ENCODE measurements around the gene KAT7.

DNA sequence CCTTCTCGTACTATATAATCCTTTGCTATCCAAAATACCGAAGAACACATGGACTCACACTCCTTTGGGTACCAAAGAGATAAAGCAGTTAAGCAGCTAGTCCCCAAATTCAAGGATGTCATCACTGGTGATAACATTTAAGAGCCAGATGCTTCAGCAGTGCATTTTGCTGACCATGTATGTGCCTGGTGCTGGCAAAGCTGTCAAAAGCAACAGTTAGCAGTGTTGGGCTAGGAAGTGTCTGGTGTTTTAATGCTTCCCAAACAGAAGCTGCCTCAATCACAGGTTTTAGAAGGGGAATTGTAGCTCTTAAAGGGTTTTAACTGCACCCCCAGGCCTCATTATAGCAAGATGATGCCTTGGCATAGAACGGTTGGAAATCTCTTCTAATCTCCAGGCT, 29.3 kb upstream of the KAT7 start:
- TF ChIP-seq CTCF (IDR thresholded peaks at IDR 0.05) = no peak
- no peak for TF ChIP-seq GABPA (IDR thresholded peaks at IDR 0.05; ENCODE audit: low read depth)
- TF ChIP-seq RAD21 (IDR thresholded peaks at IDR 0.05; ENCODE audit: low read length) = no peak
- no peak for TF ChIP-seq IRF3 (IDR thresholded peaks at IDR 0.05; ENCODE audit: low read depth, low read length)
- TF ChIP-seq YY1 (IDR thresholded peaks at IDR 0.05; ENCODE audit: low read depth) = no peak
- TF ChIP-seq, protein P1, sequence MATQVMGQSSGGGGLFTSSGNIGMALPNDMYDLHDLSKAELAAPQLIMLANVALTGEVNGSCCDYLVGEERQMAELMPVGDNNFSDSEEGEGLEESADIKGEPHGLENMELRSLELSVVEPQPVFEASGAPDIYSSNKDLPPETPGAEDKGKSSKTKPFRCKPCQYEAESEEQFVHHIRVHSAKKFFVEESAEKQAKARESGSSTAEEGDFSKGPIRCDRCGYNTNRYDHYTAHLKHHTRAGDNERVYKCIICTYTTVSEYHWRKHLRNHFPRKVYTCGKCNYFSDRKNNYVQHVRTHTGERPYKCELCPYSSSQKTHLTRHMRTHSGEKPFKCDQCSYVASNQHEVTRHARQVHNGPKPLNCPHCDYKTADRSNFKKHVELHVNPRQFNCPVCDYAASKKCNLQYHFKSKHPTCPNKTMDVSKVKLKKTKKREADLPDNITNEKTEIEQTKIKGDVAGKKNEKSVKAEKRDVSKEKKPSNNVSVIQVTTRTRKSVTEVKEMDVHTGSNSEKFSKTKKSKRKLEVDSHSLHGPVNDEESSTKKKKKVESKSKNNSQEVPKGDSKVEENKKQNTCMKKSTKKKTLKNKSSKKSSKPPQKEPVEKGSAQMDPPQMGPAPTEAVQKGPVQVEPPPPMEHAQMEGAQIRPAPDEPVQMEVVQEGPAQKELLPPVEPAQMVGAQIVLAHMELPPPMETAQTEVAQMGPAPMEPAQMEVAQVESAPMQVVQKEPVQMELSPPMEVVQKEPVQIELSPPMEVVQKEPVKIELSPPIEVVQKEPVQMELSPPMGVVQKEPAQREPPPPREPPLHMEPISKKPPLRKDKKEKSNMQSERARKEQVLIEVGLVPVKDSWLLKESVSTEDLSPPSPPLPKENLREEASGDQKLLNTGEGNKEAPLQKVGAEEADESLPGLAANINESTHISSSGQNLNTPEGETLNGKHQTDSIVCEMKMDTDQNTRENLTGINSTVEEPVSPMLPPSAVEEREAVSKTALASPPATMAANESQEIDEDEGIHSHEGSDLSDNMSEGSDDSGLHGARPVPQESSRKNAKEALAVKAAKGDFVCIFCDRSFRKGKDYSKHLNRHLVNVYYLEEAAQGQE (IDR thresholded peaks at IDR 0.05; ENCODE audit: low read depth, low read length) = no peak

Data from SK-N-SH (cell line).